PFSK-1 (cell line): ENCODE results near the gene SGSH.

ENCODE experiments used
- FOXP2 ChIP-seq: optimal IDR thresholded peaks from 2 replicates; pipeline ENCODE3; 2011; ENCODE audit warnings: borderline replicate concordance, control low read depth, inconsistent platforms; ENCODE audit not compliant: insufficient read depth; ENCODE audit errors: extremely low read length, extremely low read depth
- POLR2AphosphoS5 ChIP-seq: IDR thresholded peaks from 2 replicates; pipeline ENCODE4 v1.6.1; 2012; ENCODE audit warnings: low read depth, mild to moderate bottlenecking, control low read depth, low read length, moderate library complexity
- REST ChIP-seq, 2 experiments: IDR thresholded peaks; 2 replicates each; pipeline versions ENCODE4 v1.6.1 to v1.8.0; 2011 to 2012; ENCODE audit warnings: low read depth in 2 of 2, low read length in 2 of 2, control low read depth in 1 of 2, inconsistent platforms in 1 of 2, mild to moderate bottlenecking in 1 of 2, moderate library complexity in 1 of 2; ENCODE audit not compliant: insufficient read depth in 1 of 2
- SIN3A ChIP-seq: IDR thresholded peaks from 2 replicates; pipeline ENCODE4 v1.6.1; 2012; ENCODE audit warnings: mild to moderate bottlenecking, low read length, moderate library complexity, borderline replicate concordance; ENCODE audit not compliant: insufficient read depth
- TAF1 ChIP-seq: IDR thresholded peaks from 2 replicates; pipeline ENCODE4 v1.6.1; 2012; ENCODE audit warnings: low read length, control low read depth, borderline replicate concordance; ENCODE audit not compliant: insufficient read depth

SGSH gene

GRCh38 chr17:80163336-80163735 is 56.8 kb downstream of the SGSH start:
- no peak for TF ChIP-seq REST (IDR thresholded peaks at IDR 0.05; ENCODE audit: insufficient read depth in 1 of 2, low read depth in 2 of 2, low read length in 2 of 2)
- no peak for TF ChIP-seq SIN3A
- TF ChIP-seq TAF1, result no peak
- no peak for TF ChIP-seq FOXP2
- TF ChIP-seq POLR2AphosphoS5, result no peak

- TF ChIP-seq FOXP2 (no peak), REST (IDR thresholded peaks at IDR 0.05; ENCODE audit: insufficient read depth in 1 of 2, low read depth in 2 of 2, low read length in 2 of 2) (no peak), SIN3A (no peak), POLR2AphosphoS5 (no peak), TAF1 (no peak)
Measured at GRCh38 chr17:80160536-80160935, 59.6 kb downstream of the SGSH start.
